ENCODE measurements around the gene C1QTNF5.

C1QTNF5 gene

GRCh38 chr11:119362741-119363080 is 22.0 kb upstream of the C1QTNF5 start:
- Histone ChIP-seq H3K27me3 (ENCODE audit: control insufficient read depth, insufficient read depth, low read length) (peaks cover 60% of the 10 kb centered on the region), H3K36me3 (ENCODE audit: control insufficient read depth, insufficient read depth, low read length) (no peaks in the 10 kb centered on the region; the same call in 1 of the 2 replicates), H3K9me3 (ENCODE audit: control insufficient read depth, insufficient read depth, low read depth, low read length) (no peaks in the 10 kb centered on the region), H3K9ac (ENCODE audit: low read length) (no peak overlapping the region), H3K4me1 (ENCODE audit: control insufficient read depth, insufficient read depth, low read length) (peaks cover 30% of the 10 kb centered on the region), H3K4me3 (ENCODE audit: low read depth, low read length) (no peak overlapping the region), H3K27ac (ENCODE audit: low read depth, low read length) (no peak overlapping the region)

GRCh38 chr11:119361941-119362725 is 21.4 kb upstream of the C1QTNF5 start:
- no peak overlapping the region; the same call in 1 of the 2 replicates for H3K4me3 ChIP-seq (ENCODE audit: low read depth, low read length)
- no peak overlapping the region for H3K27ac ChIP-seq (ENCODE audit: low read depth, low read length)
- H3K9me3 ChIP-seq (ENCODE audit: control insufficient read depth, insufficient read depth, low read depth, low read length): no peaks in the 10 kb centered on the region
- no peak overlapping the region for H3K9ac ChIP-seq (ENCODE audit: low read length)
- peaks cover 28% of the 10 kb centered on the region for H3K4me1 ChIP-seq (ENCODE audit: control insufficient read depth, insufficient read depth, low read length)
- H3K27me3 ChIP-seq (ENCODE audit: control insufficient read depth, insufficient read depth, low read length): peaks cover 61% of the 10 kb centered on the region
- no peaks in the 10 kb centered on the region; the same call in 1 of the 2 replicates for H3K36me3 ChIP-seq (ENCODE audit: control insufficient read depth, insufficient read depth, low read length)

- Histone ChIP-seq H3K27ac (ENCODE audit: low read depth, low read length) (no peak overlapping the region), H3K4me3 (ENCODE audit: low read depth, low read length) (peak overlapping the region; percentile 27)
Observed at GRCh38 chr11:119361056-119361787, 20.5 kb upstream of the C1QTNF5 start.

GRCh38 chr11:119359365-119360214 is 18.9 kb upstream of the C1QTNF5 start:
- Histone ChIP-seq H3K9ac (ENCODE audit: low read length) (no peak overlapping the region), H3K4me3 (ENCODE audit: low read depth, low read length) (no peak overlapping the region)

More at GRCh38 chr11:119361056-119361787, 20.5 kb upstream of the C1QTNF5 start:
- no peaks in the 10 kb centered on the region; the same call in 1 of the 2 replicates for H3K36me3 ChIP-seq (ENCODE audit: control insufficient read depth, insufficient read depth, low read length)
- H3K9ac ChIP-seq (ENCODE audit: low read length): no peak overlapping the region
- no peaks in the 10 kb centered on the region for H3K9me3 ChIP-seq (ENCODE audit: control insufficient read depth, insufficient read depth, low read depth, low read length)
- peaks cover 28% of the 10 kb centered on the region for H3K4me1 ChIP-seq (ENCODE audit: control insufficient read depth, insufficient read depth, low read length)
- peaks cover 52% of the 10 kb centered on the region for H3K27me3 ChIP-seq (ENCODE audit: control insufficient read depth, insufficient read depth, low read length)

GRCh38 chr11:119357074-119357473 is 16.4 kb upstream of the C1QTNF5 start:
- Histone ChIP-seq H3K36me3 (ENCODE audit: control insufficient read depth, insufficient read depth, low read length) (no peaks in the 10 kb centered on the region; the same call in 1 of the 2 replicates), H3K27me3 (ENCODE audit: control insufficient read depth, insufficient read depth, low read length) (peaks cover 30% of the 10 kb centered on the region), H3K27ac (ENCODE audit: low read depth, low read length) (no peak overlapping the region), H3K9ac (ENCODE audit: low read length) (no peak overlapping the region), H3K4me1 (ENCODE audit: control insufficient read depth, insufficient read depth, low read length) (peaks cover 21% of the 10 kb centered on the region), H3K9me3 (ENCODE audit: control insufficient read depth, insufficient read depth, low read depth, low read length) (no peaks in the 10 kb centered on the region), H3K4me3 (ENCODE audit: low read depth, low read length) (peak overlapping the region; percentile 69; the same call in 1 of the 2 replicates)

More at GRCh38 chr11:119359365-119360214, 18.9 kb upstream of the C1QTNF5 start:
- no peak overlapping the region for H3K27ac ChIP-seq (ENCODE audit: low read depth, low read length)
- no peaks in the 10 kb centered on the region for H3K9me3 ChIP-seq (ENCODE audit: control insufficient read depth, insufficient read depth, low read depth, low read length)
- no peaks in the 10 kb centered on the region; the same call in 1 of the 2 replicates for H3K36me3 ChIP-seq (ENCODE audit: control insufficient read depth, insufficient read depth, low read length)
- H3K27me3 ChIP-seq (ENCODE audit: control insufficient read depth, insufficient read depth, low read length): peaks cover 53% of the 10 kb centered on the region
- peaks cover 28% of the 10 kb centered on the region for H3K4me1 ChIP-seq (ENCODE audit: control insufficient read depth, insufficient read depth, low read length)

GRCh38 chr11:119356349-119357031 is 15.8 kb upstream of the C1QTNF5 start:
- Histone ChIP-seq H3K9ac (ENCODE audit: low read length) (peak overlapping the region; percentile 64), H3K9me3 (ENCODE audit: control insufficient read depth, insufficient read depth, low read depth, low read length) (no peaks in the 10 kb centered on the region), H3K27ac (ENCODE audit: low read depth, low read length) (no peak overlapping the region), H3K36me3 (ENCODE audit: control insufficient read depth, insufficient read depth, low read length) (no peaks in the 10 kb centered on the region; the same call in 1 of the 2 replicates), H3K27me3 (ENCODE audit: control insufficient read depth, insufficient read depth, low read length) (peaks cover 25% of the 10 kb centered on the region), H3K4me3 (ENCODE audit: low read depth, low read length) (peak overlapping the region; percentile 69), H3K4me1 (ENCODE audit: control insufficient read depth, insufficient read depth, low read length) (peaks cover 15% of the 10 kb centered on the region)

- Histone ChIP-seq H3K4me3 (ENCODE audit: low read depth, low read length) (no peak overlapping the region), H3K4me1 (ENCODE audit: control insufficient read depth, insufficient read depth, low read length) (peaks cover 4% of the 10 kb centered on the region; the same call in 1 of the 2 replicates), H3K27me3 (ENCODE audit: control insufficient read depth, insufficient read depth, low read length) (peaks cover 25% of the 10 kb centered on the region), H3K9ac (ENCODE audit: low read length) (no peak overlapping the region), H3K36me3 (ENCODE audit: control insufficient read depth, insufficient read depth, low read length) (no peaks in the 10 kb centered on the region; the same call in 1 of the 2 replicates), H3K27ac (ENCODE audit: low read depth, low read length) (no peak overlapping the region), H3K9me3 (ENCODE audit: control insufficient read depth, insufficient read depth, low read depth, low read length) (no peaks in the 10 kb centered on the region)
Observed at GRCh38 chr11:119355091-119355843, 14.6 kb upstream of the C1QTNF5 start.

- Histone ChIP-seq H3K4me3 (ENCODE audit: low read depth, low read length) (no peak overlapping the region), H3K27ac (ENCODE audit: low read depth, low read length) (no peak overlapping the region), H3K27me3 (ENCODE audit: control insufficient read depth, insufficient read depth, low read length) (peaks cover 25% of the 10 kb centered on the region), H3K36me3 (ENCODE audit: control insufficient read depth, insufficient read depth, low read length) (no peaks in the 10 kb centered on the region), H3K4me1 (ENCODE audit: control insufficient read depth, insufficient read depth, low read length) (peaks cover 4% of the 10 kb centered on the region; the same call in 1 of the 2 replicates), H3K9ac (ENCODE audit: low read length) (no peak overlapping the region), H3K9me3 (ENCODE audit: control insufficient read depth, insufficient read depth, low read depth, low read length) (no peaks in the 10 kb centered on the region)
Observed at GRCh38 chr11:119352857-119353260, 12.2 kb upstream of the C1QTNF5 start.

GRCh38 chr11:119351232-119351631 is 10.5 kb upstream of the C1QTNF5 start:
- peaks cover 4% of the 10 kb centered on the region; the same call in 1 of the 2 replicates for H3K4me1 ChIP-seq (ENCODE audit: control insufficient read depth, insufficient read depth, low read length)
- H3K4me3 ChIP-seq (ENCODE audit: low read depth, low read length): no peak overlapping the region
- no peaks in the 10 kb centered on the region for H3K36me3 ChIP-seq (ENCODE audit: control insufficient read depth, insufficient read depth, low read length)

More at GRCh38 chr11:119351232-119351631, 10.5 kb upstream of the C1QTNF5 start:
- H3K27ac ChIP-seq (ENCODE audit: low read depth, low read length): no peak overlapping the region
- no peaks in the 10 kb centered on the region for H3K9me3 ChIP-seq (ENCODE audit: control insufficient read depth, insufficient read depth, low read depth, low read length)
- peaks cover 34% of the 10 kb centered on the region for H3K27me3 ChIP-seq (ENCODE audit: control insufficient read depth, insufficient read depth, low read length)
- H3K9ac ChIP-seq (ENCODE audit: low read length): no peak overlapping the region

All from HUES6 (cell line).